ENCODE results near the gene CDH20. TPM values are rescaled to one million over a fixed set of nuclear protein-coding genes. Genes with fewer than 3 reads are reported as not detected.

Gene CDH20
- total and polyA plus RNA-seq, 2 donors from 2014 or later: 0.16 to 0.30 TPM

GRCh38 chr18:61581578-61582201 lies 248.5 kb downstream of the CDH20 start:
- Histone ChIP-seq H3K4me3 (ENCODE audit: low read length in 3 of 3) (peak overlapping the region; percentile 43 to 59 (median 54)), H3K4me1 (ENCODE audit: control insufficient read depth in 2 of 3, insufficient read depth in 2 of 3, low read depth in 1 of 3, low read length in 3 of 3) (peaks cover 0 to 4% (median 4%) of the 10 kb centered on the region in 3 donors), H3K36me3 (ENCODE audit: control insufficient read depth in 2 of 3, insufficient read depth in 3 of 3, low read length in 3 of 3) (no peaks in the 10 kb centered on the region), H3K27me3 (ENCODE audit: control insufficient read depth, insufficient read depth, low read length) (no peaks in the 10 kb centered on the region), H3K9ac (ENCODE audit: low read length in 3 of 3) (peak overlapping the region in 2 of 3 donors; percentile 62 to 80), H3K27ac (ENCODE audit: low read depth in 2 of 2, low read length in 2 of 2) (peak overlapping the region; percentile 24 to 61), H3K9me3 (ENCODE audit: control insufficient read depth in 2 of 3, insufficient read depth in 1 of 3, low read length in 3 of 3) (no peaks in the 10 kb centered on the region)
- intact Hi-C loops (cut with DNase I): no loop called here
- peak; percentile 98 for TF ChIP-seq CTCF (IDR thresholded peaks at IDR 0.05; ENCODE audit: borderline replicate concordance, extremely low read depth, insufficient read depth)
- DNase-seq (peak; percentile 88 to 91 (median 90)), FAIRE-seq (no peak)

- DNase-seq (no peak), FAIRE-seq (no peak)
- peak overlapping the region in 2 of 3 donors; percentile 62 to 80 for H3K9ac ChIP-seq (ENCODE audit: low read length in 3 of 3)
- no peaks in the 10 kb centered on the region for H3K27me3 ChIP-seq (ENCODE audit: control insufficient read depth, insufficient read depth, low read length)
- no peak for TF ChIP-seq CTCF (IDR thresholded peaks at IDR 0.05; ENCODE audit: borderline replicate concordance, extremely low read depth, insufficient read depth)
- peak overlapping the region in 2 of 3 donors; percentile 54 to 59 for H3K4me3 ChIP-seq (ENCODE audit: low read length in 3 of 3)
- H3K4me1 ChIP-seq (ENCODE audit: control insufficient read depth in 2 of 3, insufficient read depth in 2 of 3, low read depth in 1 of 3, low read length in 3 of 3): peaks cover 0 to 4% (median 4%) of the 10 kb centered on the region in 3 donors
- H3K27ac ChIP-seq (ENCODE audit: low read depth in 2 of 2, low read length in 2 of 2): peak overlapping the region; percentile 24 to 61
- H3K36me3 ChIP-seq (ENCODE audit: control insufficient read depth in 2 of 3, insufficient read depth in 3 of 3, low read length in 3 of 3): no peaks in the 10 kb centered on the region
- H3K9me3 ChIP-seq (ENCODE audit: control insufficient read depth in 2 of 3, insufficient read depth in 1 of 3, low read length in 3 of 3): no peaks in the 10 kb centered on the region
- intact Hi-C loops (cut with DNase I): no loop called here
These were observed 249.0 kb downstream of the CDH20 start for GRCh38 chr18:61582202-61582710.

- Histone ChIP-seq H3K4me1 (ENCODE audit: control insufficient read depth in 2 of 3, insufficient read depth in 2 of 3, low read depth in 1 of 3, low read length in 3 of 3) (peaks cover 0 to 4% (median 4%) of the 10 kb centered on the region in 3 donors), H3K4me3 (ENCODE audit: low read length in 3 of 3) (no peak overlapping the region), H3K27ac (ENCODE audit: low read depth in 2 of 2, low read length in 2 of 2) (no peak overlapping the region), H3K27me3 (ENCODE audit: control insufficient read depth, insufficient read depth, low read length) (no peaks in the 10 kb centered on the region), H3K9me3 (ENCODE audit: control insufficient read depth in 2 of 3, insufficient read depth in 1 of 3, low read length in 3 of 3) (no peaks in the 10 kb centered on the region), H3K9ac (ENCODE audit: low read length in 3 of 3) (no peak overlapping the region), H3K36me3 (ENCODE audit: control insufficient read depth in 2 of 3, insufficient read depth in 3 of 3, low read length in 3 of 3) (no peaks in the 10 kb centered on the region)
- no peak for DNase-seq
- no peak for FAIRE-seq
- no peak for TF ChIP-seq CTCF (IDR thresholded peaks at IDR 0.05; ENCODE audit: borderline replicate concordance, extremely low read depth, insufficient read depth)
- intact Hi-C loops (cut with DNase I): no loop called here
These were observed 250.3 kb downstream of the CDH20 start for GRCh38 chr18:61583548-61583947.
